LNCaP clone FGC (cell line): ENCODE results near the gene CD24.
"Not testable (repeated sequence)": the region's sequence is repeated elsewhere in the genome, so short reads cannot be mapped to it uniquely, and the experiment has no call there.

Experiments used
- DNase-seq: peaks from one replicate; pipeline ENCODE4 v3.0.0-alpha.2; 2011; ENCODE audit warnings: low read depth
- H3K4me3 ChIP-seq: 2 replicates; pipeline ENCODE4 v1.5.1; 2011; ENCODE audit warnings: mild to moderate bottlenecking, low read depth, low read length, control low read depth
- CTCF ChIP-seq: IDR thresholded peaks from 2 replicates; pipeline ENCODE4 v1.5.1; 2012; ENCODE audit warnings: mild to moderate bottlenecking; ENCODE audit not compliant: control insufficient read depth, insufficient read depth; ENCODE audit errors: extremely low read depth

Gene CD24

GRCh38 chr6:106995640-106996039 lies 21.1 kb upstream of the CD24 start:
- no peak overlapping the region for H3K4me3 ChIP-seq
- no peak for TF ChIP-seq CTCF
- DNase-seq: no peak

GRCh38 chr6:106989737-106990136 lies 15.2 kb upstream of the CD24 start:
- not testable (repeated sequence) for DNase-seq, H3K4me3 ChIP-seq

- no peak for TF ChIP-seq CTCF
- no peak overlapping the region for H3K4me3 ChIP-seq
- no peak for DNase-seq
Observed at GRCh38 chr6:106988664-106989063, 14.1 kb upstream of the CD24 start.

- no peak overlapping the region for H3K4me3 ChIP-seq
- no peak for TF ChIP-seq CTCF
- DNase-seq: no peak
Observed at GRCh38 chr6:106981926-106982325, 7.4 kb upstream of the CD24 start.

GRCh38 chr6:106980926-106981325 lies 6.4 kb upstream of the CD24 start:
- H3K4me3 ChIP-seq: no peak overlapping the region
- TF ChIP-seq CTCF: no peak
- no peak for DNase-seq

- TF ChIP-seq CTCF: peak; percentile 98
- peak; percentile 52 for DNase-seq
- H3K4me3 ChIP-seq: no peak overlapping the region
Observed at GRCh38 chr6:106979435-106979884, 4.9 kb upstream of the CD24 start.

GRCh38 chr6:106977246-106977645 lies 2.7 kb upstream of the CD24 start:
- no peak overlapping the region for H3K4me3 ChIP-seq
- DNase-seq: no peak
- TF ChIP-seq CTCF: no peak
